Transverse colon (tissue), 4 donors: ENCODE results near the gene PUSL1. TPM values are rescaled to one million over a fixed set of nuclear protein-coding genes. Genes with fewer than 3 reads are reported as not detected.

ENCODE experiments used
- DNase-seq: peaks from one replicate; pipeline ENCODE4 v3.0.0-alpha.2; 2019
- H3K27ac ChIP-seq, 4 donors: fragments of 200-600 bp; sonication (generic); 2 replicates each; pipeline ENCODE4 v1.5.1; 2016 to 2018; ENCODE audit warnings: inconsistent platforms in 4 of 4
- H3K27me3 ChIP-seq: fragments of 200-600 bp; sonication (generic); 2 replicates; pipeline ENCODE4 v1.5.1; 2017; ENCODE audit warnings: inconsistent platforms
- H3K36me3 ChIP-seq, 4 donors: fragments of 200-600 bp; sonication (generic); 2 replicates each; pipeline ENCODE4 v1.5.1; 2017 to 2019; ENCODE audit warnings: inconsistent platforms in 4 of 4
- H3K4me1 ChIP-seq, 4 donors: fragments of 200-600 bp; sonication (generic); 2 replicates each; pipeline ENCODE4 v1.5.1; 2017 to 2020; ENCODE audit warnings: inconsistent platforms in 4 of 4
- H3K4me3 ChIP-seq, 4 donors: fragments of 200-600 bp; sonication (generic); 1 replicate in 1 of 4; 2 replicates in 3 of 4; pipeline versions ENCODE4 v1.5.1 to v1.6.1; 2017 to 2019; ENCODE audit warnings: inconsistent platforms in 4 of 4
- H3K9me3 ChIP-seq, 2 donors: fragments of 200-600 bp; sonication (generic); 2 replicates each; pipeline ENCODE4 v1.5.1; 2017 to 2019; ENCODE audit warnings: inconsistent platforms in 2 of 2
- CTCF ChIP-seq, 5 experiments: fragments of 200-600 bp in 3 of 5; fragments of 450-650 bp in 2 of 5; sonication (generic) in 3 of 5; IDR thresholded peaks; 1 replicate in 2 of 5; 2 replicates in 3 of 5; pipeline ENCODE4 v1.5.1; 2016 to 2017; ENCODE audit warnings: antibody characterized with exemption in 5 of 5, inconsistent platforms in 3 of 5, mild to moderate bottlenecking in 2 of 5, moderate library complexity in 1 of 5
- EP300 ChIP-seq: sonication (generic); formaldehyde crosslinking; IDR thresholded peaks from one replicate; pipeline ENCODE4 v1.6.1; 2017; ENCODE audit warnings: antibody characterized with exemption, low read depth
- POLR2A ChIP-seq: fragments of 450-650 bp; IDR thresholded peaks from one replicate; pipeline ENCODE4 v1.6.1; 2016; ENCODE audit warnings: antibody characterized with exemption, mild to moderate bottlenecking, moderate library complexity
- POLR2AphosphoS5 ChIP-seq, 3 donors: sonication (generic); formaldehyde crosslinking; IDR thresholded peaks; one replicate each; pipeline ENCODE4 v1.6.1; 2016; ENCODE audit warnings: antibody characterized with exemption in 3 of 3
- WGBS, 2 donors: methylation state at CpG; one replicate each; pipeline ENCODE4 v1.1.5; 2018; ENCODE audit warnings: low coverage in 1 of 2; 5-methylcytosine and 5-hydroxymethylcytosine counted together
- in situ Hi-C, 4 donors: fragments of 200-750 bp; cut with MboI; loops; one replicate each; pipeline versions ENCODE4 v1.15.0 to v1.15.1; 2017; ENCODE audit warnings: low sequenced_read_pairs in 3 of 4, low pct_ligation_motif_present in 1 of 4, low pct_unique_long_range_greater_than_20kb in 1 of 4
- intact Hi-C: fragments of 100-400 bp; cut with DNase I; formaldehyde crosslinking; loops from one replicate; pipeline ENCODE4 v1.15.1; 2023; ENCODE audit warnings: low total_unique reads
- total RNA-seq, 4 donors: library from RNA; depleted of rRNA; stranded (reverse); fragments of >200 nt; gene quantifications; one replicate each; pipeline ENCODE4 v1.1.0, GENCODE V29; 2016

The PUSL1 gene
- total RNA-seq, 4 donors from 2014 or later: 7.0 to 35.9 (median 20.5) TPM

GRCh38 chr1:1296070-1297061 lies 12.0 kb upstream of the PUSL1 start:
- in situ Hi-C loops (no loop called here), intact Hi-C loops (no loop called here)
- Histone ChIP-seq H3K4me1 (peaks cover 0 to 4% (median 3%) of the 10 kb centered on the region in 4 donors), H3K36me3 (no peaks in the 10 kb centered on the region), H3K27ac (no peak overlapping the region), H3K27me3 (no peaks in the 10 kb centered on the region), H3K9me3 (no peaks in the 10 kb centered on the region), H3K4me3 (no peak overlapping the region)
- TF ChIP-seq CTCF (IDR thresholded peaks at IDR 0.05) (no peak), EP300 (no peak), POLR2AphosphoS5 (IDR thresholded peaks at IDR 0.05) (no peak), POLR2A (no peak)
- WGBS, 2 donors: 94% methylated on average over 44 of the region's 62 CpGs; no CpG with 5 or more reads in 1 of the 2 donors
- DNase-seq: no peak

GRCh38 chr1:1297802-1298424 lies 10.5 kb upstream of the PUSL1 start:
- in situ Hi-C loops (no loop called here), intact Hi-C loops (no loop called here)
- WGBS, 2 donors: 89% methylated on average over 24 of the region's 31 CpGs; no CpG with 5 or more reads in 1 of the 2 donors

GRCh38 chr1:1298861-1299685 lies 9.3 kb upstream of the PUSL1 start:
- 80% methylated on average over 18 of the region's 30 CpGs; no CpG with 5 or more reads in 1 of the 2 donors for WGBS, 2 donors
- no peaks in the 10 kb centered on the region for H3K36me3 ChIP-seq
- TF ChIP-seq CTCF (IDR thresholded peaks at IDR 0.05): no peak
- no peak for TF ChIP-seq POLR2A
- no peak for TF ChIP-seq EP300
- no peak for TF ChIP-seq POLR2AphosphoS5 (IDR thresholded peaks at IDR 0.05)
- in situ Hi-C loops (no loop called here), intact Hi-C loops (no loop called here)
- no peak overlapping the region for H3K4me3 ChIP-seq
- peaks cover 3 to 11% (median 4%) of the 10 kb centered on the region in 4 donors for H3K4me1 ChIP-seq
- H3K9me3 ChIP-seq: no peaks in the 10 kb centered on the region
- no peak overlapping the region for H3K27ac ChIP-seq
- no peaks in the 10 kb centered on the region for H3K27me3 ChIP-seq
- no peak for DNase-seq

More at GRCh38 chr1:1297802-1298424, 10.5 kb upstream of the PUSL1 start:
- H3K36me3 ChIP-seq: no peaks in the 10 kb centered on the region
- no peaks in the 10 kb centered on the region for H3K4me1 ChIP-seq
- no peaks in the 10 kb centered on the region for H3K27me3 ChIP-seq
- H3K27ac ChIP-seq: no peak overlapping the region
- no peak for DNase-seq
- H3K4me3 ChIP-seq: no peak overlapping the region
- TF ChIP-seq POLR2A (no peak), CTCF (IDR thresholded peaks at IDR 0.05) (no peak), POLR2AphosphoS5 (IDR thresholded peaks at IDR 0.05) (no peak), EP300 (no peak)
- no peaks in the 10 kb centered on the region for H3K9me3 ChIP-seq
